Neuronal stem cell (in vitro differentiated cells): ENCODE data around the gene HERC5.
"Not testable (repeated sequence)": the region's sequence is repeated elsewhere in the genome, so short reads cannot be mapped to it uniquely, and the experiment has no call there.

Experiments
- DNase-seq: peaks from one replicate; pipeline ENCODE4 v3.0.0-alpha.2; 2013; ENCODE audit warnings: low spot score
- H2AFZ ChIP-seq: one replicate; pipeline ENCODE4 v1.6.1; 2013; ENCODE audit warnings: mild to moderate bottlenecking, low read length, inconsistent platforms
- H2AK5ac ChIP-seq: 2 replicates; pipeline ENCODE4 v1.6.1; 2013; ENCODE audit warnings: low read depth, mild to moderate bottlenecking, inconsistent platforms, low read length, moderate library complexity, mixed read lengths
- H2BK120ac ChIP-seq: 2 replicates; pipeline ENCODE4 v1.6.1; 2013; ENCODE audit warnings: low read depth, mild to moderate bottlenecking, inconsistent platforms, low read length, moderate library complexity, mixed read lengths
- H2BK12ac ChIP-seq: one replicate; pipeline ENCODE4 v1.6.1; 2013; ENCODE audit warnings: low read length, inconsistent platforms
- H2BK15ac ChIP-seq: 2 replicates; pipeline ENCODE4 v1.6.1; 2013; ENCODE audit warnings: mild to moderate bottlenecking, low read length, inconsistent platforms, mixed read lengths
- H2BK5ac ChIP-seq: one replicate; pipeline ENCODE4 v1.6.1; 2013; ENCODE audit warnings: inconsistent platforms, mild to moderate bottlenecking, low read length, moderate library complexity
- H3K14ac ChIP-seq: one replicate; pipeline ENCODE4 v1.6.1; 2013; ENCODE audit warnings: low read length, inconsistent platforms
- H3K18ac ChIP-seq: 2 replicates; pipeline ENCODE4 v1.6.1; 2013; ENCODE audit warnings: low read length, inconsistent platforms
- H3K23ac ChIP-seq: 2 replicates; pipeline ENCODE4 v1.6.1; 2013; ENCODE audit warnings: low read depth, mild to moderate bottlenecking, mixed read lengths, low read length, inconsistent platforms; ENCODE audit not compliant: poor library complexity
- H3K27ac ChIP-seq: replicated peaks from 3 replicates; pipeline ENCODE4 v1.5.1; 2013; ENCODE audit warnings: low read length, inconsistent platforms
- H3K27me3 ChIP-seq, 3 experiments: 2 replicates each; pipeline ENCODE4 v1.6.1; 2013; ENCODE audit warnings: low read length in 3 of 3, mild to moderate bottlenecking in 2 of 3, inconsistent platforms in 1 of 3, low read depth in 1 of 3, mixed read lengths in 1 of 3, moderate library complexity in 1 of 3; ENCODE audit not compliant: control insufficient read depth in 3 of 3, insufficient read depth in 3 of 3
- H3K36me3 ChIP-seq, 2 donors: replicated peaks in 1 of 2; 2 replicates each; pipeline ENCODE4 v1.6.1; 2013; ENCODE audit warnings: low read length in 2 of 2; ENCODE audit not compliant: control insufficient read depth in 2 of 2, insufficient read depth in 2 of 2
- H3K4ac ChIP-seq: 2 replicates; pipeline ENCODE4 v1.6.1; 2013; ENCODE audit warnings: inconsistent platforms, mild to moderate bottlenecking, low read length, moderate library complexity
- H3K4me1 ChIP-seq, 2 donors: 1 replicate in 1 of 2; 2 replicates in 1 of 2; pipeline ENCODE4 v1.6.1; 2013; ENCODE audit warnings: low read length in 2 of 2, low read depth in 1 of 2; ENCODE audit not compliant: control insufficient read depth in 2 of 2, insufficient read depth in 1 of 2
- H3K4me2 ChIP-seq: one replicate; pipeline ENCODE4 v1.6.1; 2013; ENCODE audit warnings: mild to moderate bottlenecking, low read length, inconsistent platforms; ENCODE audit not compliant: insufficient read depth, poor library complexity, severe bottlenecking
- H3K4me3 ChIP-seq, 2 donors: 2 replicates each; pipeline ENCODE4 v1.5.1; 2013; ENCODE audit warnings: low read length in 2 of 2, mild to moderate bottlenecking in 2 of 2, inconsistent platforms in 1 of 2, moderate library complexity in 1 of 2
- H3K79me1 ChIP-seq: one replicate; pipeline ENCODE4 v1.6.1; 2013; ENCODE audit warnings: low read depth, mild to moderate bottlenecking, inconsistent platforms, low read length, moderate library complexity
- H3K9ac ChIP-seq: one replicate; pipeline ENCODE4 v1.6.1; 2013; ENCODE audit warnings: mild to moderate bottlenecking, low read depth, low read length, inconsistent platforms; ENCODE audit not compliant: poor library complexity
- H3K9me3 ChIP-seq, 2 donors: replicated peaks in 1 of 2; 2 replicates each; pipeline versions ENCODE3 to v1.6.1; 2013; ENCODE audit warnings: low read length in 2 of 2, mild to moderate bottlenecking in 2 of 2, inconsistent platforms in 1 of 2, low read depth in 1 of 2, mixed read lengths in 1 of 2, moderate library complexity in 1 of 2; ENCODE audit not compliant: control insufficient read depth in 2 of 2, insufficient read depth in 1 of 2
- H4K8ac ChIP-seq: one replicate; pipeline ENCODE4 v1.6.1; 2013; ENCODE audit warnings: low read depth, mild to moderate bottlenecking, inconsistent platforms, low read length, moderate library complexity
- H4K91ac ChIP-seq: one replicate; pipeline ENCODE4 v1.6.1; 2013; ENCODE audit warnings: low read length, low read depth, mild to moderate bottlenecking, inconsistent platforms; ENCODE audit not compliant: poor library complexity
- WGBS, 2 donors: extraction: QIAGEN DNeasy Blood & Tissue Kit; methylation state at CpG; one replicate each; pipeline ENCODE4 v1.1.7; 2013; ENCODE audit warnings: missing lambda C conversion rate in 2 of 2, mixed read lengths in 1 of 2; ENCODE audit not compliant: insufficient read length in 2 of 2, insufficient replicate concordance in 1 of 2; ENCODE audit errors: extremely low coverage in 2 of 2; 5-methylcytosine and 5-hydroxymethylcytosine counted together

HERC5 gene

DNA sequence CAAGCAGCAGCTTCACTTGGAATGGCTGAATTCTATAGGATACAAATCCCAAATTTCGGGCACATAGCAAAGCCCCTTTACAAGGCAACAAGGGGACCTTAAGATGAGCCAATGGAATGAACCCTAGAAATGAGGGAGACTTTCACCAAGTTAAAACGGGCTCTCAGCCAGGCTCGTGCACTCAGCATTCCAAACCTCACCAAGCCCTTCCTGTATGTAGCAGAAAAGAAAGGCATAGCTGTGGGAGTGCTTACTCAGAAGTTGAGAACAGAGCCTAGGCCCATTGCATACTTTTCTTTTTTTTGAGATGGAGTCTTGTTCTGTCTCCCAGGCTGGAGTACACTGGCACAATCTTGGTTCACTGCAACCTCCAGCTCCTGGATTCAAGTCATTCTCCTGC, 10.8 kb upstream of the HERC5 start:
- H2BK5ac ChIP-seq, result no peak overlapping the region
- WGBS, 2 donors, result no CpG with 5 or more reads among the region's 3 CpGs

DNA sequence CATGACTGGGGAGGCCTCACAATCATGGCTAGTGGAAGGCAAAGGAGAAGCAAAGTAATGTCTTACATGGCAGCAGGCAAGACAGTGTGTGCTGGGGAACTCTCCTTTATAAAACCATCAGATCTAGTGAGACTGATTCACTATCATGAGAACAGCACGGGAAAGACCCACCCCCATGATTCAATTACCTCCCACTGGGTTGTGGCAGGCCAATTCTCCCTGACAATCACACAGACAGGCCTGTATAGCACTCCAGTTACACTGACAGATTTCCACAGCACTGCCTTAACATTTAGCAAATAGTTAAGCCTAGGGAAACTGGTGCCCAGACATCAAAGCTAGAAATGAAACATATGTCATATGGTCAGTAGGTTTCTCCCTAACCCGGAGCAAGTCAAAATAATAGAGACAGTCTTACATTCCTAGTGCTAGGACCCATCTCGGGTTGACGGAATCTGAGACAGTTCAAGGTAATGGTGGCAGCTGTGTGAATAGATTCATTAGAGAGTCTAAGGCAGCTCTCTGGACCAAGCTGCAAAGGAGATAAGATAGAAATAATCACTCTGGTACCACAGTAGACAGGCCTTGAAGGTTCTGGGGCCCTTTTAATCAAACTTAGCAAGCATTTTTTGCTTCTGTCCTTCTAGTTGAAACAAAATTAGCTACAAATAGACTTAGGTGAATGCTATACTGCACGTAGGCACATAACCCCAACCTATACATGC, 9.4 kb upstream of the HERC5 start:
- H3K4me3 ChIP-seq, result no peak overlapping the region
- DNase-seq, result no peak
- no peak overlapping the region for H3K4ac ChIP-seq
- no peaks in the 10 kb centered on the region for H3K27me3 ChIP-seq
- H2BK120ac ChIP-seq, result no peak overlapping the region
- no peak overlapping the region for H2AFZ ChIP-seq
- H3K4me1 ChIP-seq, result no peaks in the 10 kb centered on the region
- H3K18ac ChIP-seq, result no peak overlapping the region
- no peak overlapping the region for H4K91ac ChIP-seq
- H4K8ac ChIP-seq, result no peak overlapping the region
- H3K27ac ChIP-seq, result no peak overlapping the region
- H3K79me1 ChIP-seq, result no peaks in the 10 kb centered on the region
- no peak overlapping the region for H2BK5ac ChIP-seq
- H3K14ac ChIP-seq, result no peak overlapping the region
- no peak overlapping the region for H2AK5ac ChIP-seq
- no peak overlapping the region for H3K9ac ChIP-seq
- no peaks in the 10 kb centered on the region for H3K9me3 ChIP-seq
- no peaks in the 10 kb centered on the region for H3K36me3 ChIP-seq
- no peak overlapping the region for H2BK15ac ChIP-seq
- no peak overlapping the region for H2BK12ac ChIP-seq
- H3K4me2 ChIP-seq, result no peak overlapping the region
- no CpG with 5 or more reads among the region's 5 CpGs for whole genome bisulfite sequencing, 2 donors
- H3K23ac ChIP-seq, result no peak overlapping the region

More for the DNA sequence above, 10.8 kb upstream of the HERC5 start:
- DNase-seq, result no peak
- Histone ChIP-seq H3K14ac (no peak overlapping the region), H2BK15ac (no peak overlapping the region), H3K18ac (no peak overlapping the region), H3K36me3 (no peaks in the 10 kb centered on the region), H3K9ac (no peak overlapping the region), H3K27me3 (no peaks in the 10 kb centered on the region), H3K4me2 (no peak overlapping the region), H3K9me3 (no peaks in the 10 kb centered on the region), H2BK12ac (no peak overlapping the region), H2BK120ac (no peak overlapping the region), H4K91ac (no peak overlapping the region), H4K8ac (no peak overlapping the region), H2AK5ac (no peak overlapping the region), H3K4me3 (no peak overlapping the region), H3K23ac (no peak overlapping the region), H3K4me1 (no peaks in the 10 kb centered on the region), H3K4ac (no peak overlapping the region), H3K79me1 (no peaks in the 10 kb centered on the region), H3K27ac (no peak overlapping the region), H2AFZ (no peak overlapping the region)

GRCh38 chr4:88448211-88448765, 8.6 kb upstream of the HERC5 start:
- no CpG with 5 or more reads among the region's 7 CpGs for WGBS, 2 donors
- H3K14ac ChIP-seq, H3K4me1 ChIP-seq, H3K4me3 ChIP-seq, H2BK5ac ChIP-seq, H3K9me3 ChIP-seq, H2BK120ac ChIP-seq, H4K91ac ChIP-seq, H3K79me1 ChIP-seq, H2AK5ac ChIP-seq, H3K23ac ChIP-seq, H2BK15ac ChIP-seq, H2BK12ac ChIP-seq, H4K8ac ChIP-seq, H3K4ac ChIP-seq, H3K18ac ChIP-seq, H2AFZ ChIP-seq, DNase-seq, H3K9ac ChIP-seq, H3K36me3 ChIP-seq, H3K27ac ChIP-seq, H3K4me2 ChIP-seq, H3K27me3 ChIP-seq: not testable (repeated sequence)

- H3K36me3 ChIP-seq, result no peaks in the 10 kb centered on the region
- no peak for DNase-seq
These were observed 8.0 kb upstream of the HERC5 start for GRCh38 chr4:88448889-88449288.

More at GRCh38 chr4:88448889-88449288, 8.0 kb upstream of the HERC5 start:
- no peak overlapping the region for H2BK12ac ChIP-seq
- H3K18ac ChIP-seq, result no peak overlapping the region
- no peak overlapping the region for H3K14ac ChIP-seq
- no peak overlapping the region for H3K4me3 ChIP-seq
- H3K4me1 ChIP-seq, result no peaks in the 10 kb centered on the region
- H3K4ac ChIP-seq, result no peak overlapping the region
- H3K4me2 ChIP-seq, result no peak overlapping the region
- no peak overlapping the region for H4K8ac ChIP-seq
- no peaks in the 10 kb centered on the region for H3K9me3 ChIP-seq
- H3K9ac ChIP-seq, result no peak overlapping the region
- no peak overlapping the region for H2BK120ac ChIP-seq
- H2AK5ac ChIP-seq, result no peak overlapping the region
- no peaks in the 10 kb centered on the region for H3K27me3 ChIP-seq
- H3K23ac ChIP-seq, result no peak overlapping the region
- no peak overlapping the region for H2BK15ac ChIP-seq
- H2AFZ ChIP-seq, result no peak overlapping the region
- H3K79me1 ChIP-seq, result no peaks in the 10 kb centered on the region
- no peak overlapping the region for H4K91ac ChIP-seq
- H2BK5ac ChIP-seq, result no peak overlapping the region
- no peak overlapping the region for H3K27ac ChIP-seq
